Fibroblast of lung (primary cell): ENCODE results near the gene SORT1. TPM values are rescaled to one million over a fixed set of nuclear protein-coding genes. Genes with fewer than 3 reads are reported as not detected.

ENCODE experiments used
- DNase-seq, 2 donors: peaks; one replicate each; pipeline versions ENCODE4 v3.0.0 to v3.0.0-alpha.2; 2010; ENCODE audit warnings: low read depth in 2 of 2
- H2AFZ ChIP-seq: 2 replicates; pipeline ENCODE4 v1.5.1; 2012; ENCODE audit warnings: low read length, control low read depth, inconsistent platforms
- H3K27ac ChIP-seq: 2 replicates; pipeline ENCODE4 v1.5.1; 2011; ENCODE audit warnings: low read length, control low read depth; ENCODE audit not compliant: insufficient read depth
- H3K27me3 ChIP-seq: 2 replicates; pipeline ENCODE4 v1.5.1; 2011; ENCODE audit warnings: mild to moderate bottlenecking, low read length; ENCODE audit not compliant: control insufficient read depth, insufficient read depth
- H3K36me3 ChIP-seq: 2 replicates; pipeline ENCODE4 v1.5.1; 2011; ENCODE audit warnings: low read length; ENCODE audit not compliant: control insufficient read depth, insufficient read depth
- H3K4me1 ChIP-seq: 2 replicates; pipeline ENCODE4 v1.5.1; 2011; ENCODE audit warnings: low read length; ENCODE audit not compliant: control insufficient read depth, insufficient read depth; ENCODE audit errors: extremely low read depth
- H3K4me2 ChIP-seq: 2 replicates; pipeline ENCODE4 v1.5.1; 2011; ENCODE audit warnings: low read length, control low read depth; ENCODE audit not compliant: insufficient read depth; ENCODE audit errors: extremely low read depth
- H3K4me3 ChIP-seq, 4 experiments: fragments of 200-600 bp in 1 of 4; sonication (generic) in 1 of 4; replicated peaks in 1 of 4; 2 replicates each; pipeline ENCODE4 v1.5.1; 2011 to 2016; ENCODE audit warnings: low read length in 4 of 4, low read depth in 3 of 4, mild to moderate bottlenecking in 3 of 4, control low read depth in 2 of 4, inconsistent platforms in 1 of 4, mixed read lengths in 1 of 4; ENCODE audit not compliant: insufficient read depth in 1 of 4; ENCODE audit errors: control extremely low read depth in 1 of 4
- H3K79me2 ChIP-seq: 2 replicates; pipeline ENCODE4 v1.5.1; 2012; ENCODE audit warnings: mild to moderate bottlenecking, low read length, inconsistent platforms; ENCODE audit not compliant: control insufficient read depth, insufficient read depth
- H3K9ac ChIP-seq: 2 replicates; pipeline ENCODE4 v1.5.1; 2011; ENCODE audit warnings: mild to moderate bottlenecking, low read length, control low read depth; ENCODE audit not compliant: insufficient read depth
- H3K9me3 ChIP-seq: 2 replicates; pipeline ENCODE4 v1.5.1; 2012; ENCODE audit warnings: low read depth, low read length; ENCODE audit not compliant: control insufficient read depth, insufficient read depth
- H4K20me1 ChIP-seq: 2 replicates; pipeline ENCODE4 v1.5.1; 2011; ENCODE audit warnings: low read length; ENCODE audit not compliant: control insufficient read depth, insufficient read depth; ENCODE audit errors: extremely low read depth
- CTCF ChIP-seq, 2 donors: IDR thresholded peaks in 1 of 2; conservative IDR thresholded peaks in 1 of 2; 1 replicate in 1 of 2; 2 replicates in 1 of 2; pipeline ENCODE4 v1.5.1; 2011 to 2012; ENCODE audit warnings: low read length in 2 of 2, control low read depth in 1 of 2, inconsistent platforms in 1 of 2, low read depth in 1 of 2, mild to moderate bottlenecking in 1 of 2
- EZH2 ChIP-seq: IDR thresholded peaks from 2 replicates; pipeline ENCODE4 v1.5.1; 2012; ENCODE audit warnings: low read length, control low read depth, mild to moderate bottlenecking; ENCODE audit errors: missing control alignments
- polyA plus RNA-seq, 2 donors: library from polyadenylated mRNA; depleted of rRNA in 1 of 2; stranded (reverse) in 1 of 2; unstranded in 1 of 2; fragments of >200 nt; gene quantifications; 2 replicates each; pipeline ENCODE4 v1.2.1, GENCODE V29; 2011 to 2012; ENCODE audit warnings: missing spikeins in 1 of 2
- total RNA-seq: library from RNA; depleted of rRNA; stranded (reverse); fragments of >200 nt; gene quantifications from 2 replicates; pipeline ENCODE4 v1.2.1, GENCODE V29; 2014

SORT1 gene
- total and polyA plus RNA-seq, 2 donors (not counting 1 experiment from before 2014, with no cell fraction given): 27.5 to 37.5 TPM

GRCh38 chr1:109261006-109261405, 136.7 kb downstream of the SORT1 start:
- no peaks in the 10 kb centered on the region for H3K79me2 ChIP-seq
- H3K4me2 ChIP-seq: no peak overlapping the region
- no peak overlapping the region for H3K27ac ChIP-seq
- TF ChIP-seq EZH2 (no peak), CTCF (conservative IDR thresholded peaks at IDR 0.05 in 1 of 2, IDR thresholded peaks at IDR 0.05 in 1 of 2; ENCODE audit: low read depth in 1 of 2, low read length in 2 of 2) (no peak)
- no peaks in the 10 kb centered on the region for H4K20me1 ChIP-seq
- no peak overlapping the region for H3K4me3 ChIP-seq
- H3K9ac ChIP-seq: no peak overlapping the region
- DNase-seq: no peak
- no peaks in the 10 kb centered on the region for H3K9me3 ChIP-seq
- H2AFZ ChIP-seq: no peak overlapping the region
- no peaks in the 10 kb centered on the region for H3K27me3 ChIP-seq
- H3K36me3 ChIP-seq: no peaks in the 10 kb centered on the region
- H3K4me1 ChIP-seq: no peaks in the 10 kb centered on the region

- no peak for TF ChIP-seq CTCF (conservative IDR thresholded peaks at IDR 0.05 in 1 of 2, IDR thresholded peaks at IDR 0.05 in 1 of 2; ENCODE audit: low read depth in 1 of 2, low read length in 2 of 2)
- TF ChIP-seq EZH2: no peak
- Histone ChIP-seq H3K27me3 (no peaks in the 10 kb centered on the region), H3K4me1 (no peaks in the 10 kb centered on the region), H3K9ac (no peak overlapping the region), H3K27ac (no peak overlapping the region), H3K4me3 (no peak overlapping the region), H3K36me3 (no peaks in the 10 kb centered on the region), H4K20me1 (no peaks in the 10 kb centered on the region), H3K9me3 (no peaks in the 10 kb centered on the region), H3K79me2 (no peaks in the 10 kb centered on the region), H2AFZ (no peak overlapping the region), H3K4me2 (no peak overlapping the region)
- no peak for DNase-seq
Observed at GRCh38 chr1:109259674-109260557, 137.8 kb downstream of the SORT1 start.

Other genes starting within 250 kb of the SORT1 start
- 429 and 437 TPM in 2 replicates for gene SARS1, start 184.0 kb downstream of the SORT1 start, total RNA-seq
- gene SARS1, start 184.0 kb downstream of the SORT1 start, polyA plus RNA-seq: 229 and 237 TPM in 2 replicates
- gene CELSR2, start 148.4 kb downstream of the SORT1 start, total RNA-seq: 3.1 and 3.5 TPM in 2 replicates
- 0.67 and 1.2 TPM in 2 replicates for gene CELSR2, start 148.4 kb downstream of the SORT1 start, polyA plus RNA-seq
- 4.1 and 8.3 TPM in 2 replicates for gene PSRC1, start 114.8 kb downstream of the SORT1 start, total RNA-seq
- 9.9 and 18.5 TPM in 2 replicates for gene PSRC1, start 114.8 kb downstream of the SORT1 start, polyA plus RNA-seq
- gene MYBPHL, start 90.9 kb downstream of the SORT1 start, total RNA-seq: not detected in 2 replicates
- not detected in 2 replicates for gene MYBPHL, start 90.9 kb downstream of the SORT1 start, polyA plus RNA-seq
- 39.0 and 41.0 TPM in 2 replicates for gene PSMA5, start 28.5 kb upstream of the SORT1 start, total RNA-seq
- gene PSMA5, start 28.5 kb upstream of the SORT1 start, polyA plus RNA-seq: 142 and 145 TPM in 2 replicates
- 0.26 and 1.7 TPM in 2 replicates for gene SYPL2, start 68.6 kb upstream of the SORT1 start, total RNA-seq
- 1.8 and 1.9 TPM in 2 replicates for gene SYPL2, start 68.6 kb upstream of the SORT1 start, polyA plus RNA-seq
- gene ATXN7L2, start 86.0 kb upstream of the SORT1 start, total RNA-seq: 1.5 and 2.0 TPM in 2 replicates
- 0.86 and 1.6 TPM in 2 replicates for gene ATXN7L2, start 86.0 kb upstream of the SORT1 start, polyA plus RNA-seq
- 5.1 and 6.6 TPM in 2 replicates for gene CYB561D1, start 96.2 kb upstream of the SORT1 start, total RNA-seq
- 4.7 and 5.1 TPM in 2 replicates for gene CYB561D1, start 96.2 kb upstream of the SORT1 start, polyA plus RNA-seq
- gene AMIGO1, start 111.8 kb upstream of the SORT1 start, total RNA-seq: 1.8 and 2.5 TPM in 2 replicates
- 0.40 and 0.57 TPM in 2 replicates for gene AMIGO1, start 111.8 kb upstream of the SORT1 start, polyA plus RNA-seq
- gene GPR61, start 142.0 kb upstream of the SORT1 start, total RNA-seq: 0.26 TPM in 1 of 2 replicates, not detected in the other
- 0.01 TPM in 1 of 2 replicates, not detected in the other for gene GPR61, start 142.0 kb upstream of the SORT1 start, polyA plus RNA-seq
- gene GNAI3, start 150.7 kb upstream of the SORT1 start, total RNA-seq: 10.3 and 11.4 TPM in 2 replicates
- gene GNAI3, start 150.7 kb upstream of the SORT1 start, polyA plus RNA-seq: 12.9 and 14.4 TPM in 2 replicates
- gene GNAT2, start 221.7 kb upstream of the SORT1 start, total RNA-seq: under 0.01 and 0.17 TPM in 2 replicates
- gene GNAT2, start 221.7 kb upstream of the SORT1 start, polyA plus RNA-seq: 0.22 and 0.35 TPM in 2 replicates
- 40.6 and 51.9 TPM in 2 replicates for gene AMPD2, start 221.9 kb upstream of the SORT1 start, total RNA-seq
- 23.0 and 31.1 TPM in 2 replicates for gene AMPD2, start 221.9 kb upstream of the SORT1 start, polyA plus RNA-seq